Osteoblast (primary cell): ENCODE measurements around the gene KIFC1. TPM values are rescaled to one million over a fixed set of nuclear protein-coding genes. Genes with fewer than 3 reads are reported as not detected.

ENCODE experiments used
- DNase-seq: peaks from one replicate; pipeline ENCODE4 v3.0.0; 2011; ENCODE audit warnings: low spot score, mixed read lengths; ENCODE audit not compliant: insufficient read length; ENCODE audit errors: missing footprints
- H2AFZ ChIP-seq: 2 replicates; pipeline ENCODE4 v1.6.0; 2011; ENCODE audit warnings: mild to moderate bottlenecking, low read length
- H3K27ac ChIP-seq: 2 replicates; pipeline ENCODE4 v1.5.1; 2011; ENCODE audit warnings: mild to moderate bottlenecking, low read depth, low read length, moderate library complexity
- H3K27me3 ChIP-seq: 2 replicates; pipeline ENCODE4 v1.6.0; 2012; ENCODE audit warnings: mild to moderate bottlenecking, control low read depth, inconsistent platforms, low read length, moderate library complexity; ENCODE audit not compliant: insufficient read depth
- H3K36me3 ChIP-seq: 2 replicates; pipeline ENCODE4 v1.5.1; 2011; ENCODE audit warnings: mild to moderate bottlenecking, low read length, control low read depth, moderate library complexity; ENCODE audit not compliant: insufficient read depth
- H3K4me1 ChIP-seq: 2 replicates; pipeline ENCODE4 v1.5.1; 2011; ENCODE audit warnings: mild to moderate bottlenecking, low read length, control low read depth, moderate library complexity; ENCODE audit not compliant: insufficient read depth
- H3K4me2 ChIP-seq: 2 replicates; pipeline ENCODE4 v1.6.0; 2011; ENCODE audit warnings: mild to moderate bottlenecking, low read length; ENCODE audit not compliant: insufficient read depth
- H3K4me3 ChIP-seq: fragments of 200-600 bp; sonication (generic); 3 replicates; pipeline ENCODE4 v1.5.1; 2012; ENCODE audit warnings: mild to moderate bottlenecking, low read length, inconsistent platforms; ENCODE audit not compliant: insufficient read depth
- H3K79me2 ChIP-seq: 2 replicates; pipeline ENCODE4 v1.6.0; 2012; ENCODE audit warnings: mild to moderate bottlenecking, low read length, control low read depth, inconsistent platforms; ENCODE audit not compliant: insufficient read depth
- H3K9me3 ChIP-seq: 2 replicates; pipeline ENCODE4 v1.5.1; 2011; ENCODE audit warnings: low read depth, low read length, control low read depth
- H4K20me1 ChIP-seq: 2 replicates; pipeline ENCODE4 v1.6.0; 2012; ENCODE audit warnings: mild to moderate bottlenecking, low read length, control low read depth; ENCODE audit not compliant: insufficient read depth
- CTCF ChIP-seq: IDR thresholded peaks from 2 replicates; pipeline ENCODE4 v1.5.1; 2011; ENCODE audit warnings: mild to moderate bottlenecking, low read depth, low read length, moderate library complexity; ENCODE audit errors: extremely low read depth
- total RNA-seq: library from RNA; depleted of rRNA; stranded (reverse); fragments of >200 nt; gene quantifications from 2 replicates; pipeline ENCODE4 v1.2.3, GENCODE V29; 2012

The KIFC1 gene
- total RNA-seq, 1 donor = 4.0 TPM

- Histone ChIP-seq H3K36me3 (peaks cover 27% of the 10 kb centered on the region), H3K4me2 (peak overlapping the region; percentile 80), H2AFZ (peak overlapping the region; percentile 89), H3K27me3 (no peaks in the 10 kb centered on the region), H4K20me1 (peaks cover 22% of the 10 kb centered on the region), H3K9me3 (no peaks in the 10 kb centered on the region), H3K79me2 (peaks cover 82% of the 10 kb centered on the region), H3K4me1 (peaks cover 48% of the 10 kb centered on the region), H3K27ac (peak overlapping the region; percentile 99), H3K4me3 (peak overlapping the region; percentile 99)
- TF ChIP-seq CTCF = no peak
- DNase-seq = peak; percentile 55
These were observed 27.2 kb downstream of the KIFC1 start for GRCh38 chr6:33418690-33419291.

- peak; percentile 72 for DNase-seq
- Histone ChIP-seq H2AFZ (peak within 1 kb of the TSS; percentile 44), H3K36me3 (peaks cover 24% of the 10 kb centered on the region), H3K27me3 (no peaks in the 10 kb centered on the region), H3K79me2 (peaks cover 79% of the 10 kb centered on the region), H3K4me3 (peak within 1 kb of the TSS; percentile 99), H3K4me2 (peak within 1 kb of the TSS; percentile 81), H3K4me1 (peaks cover 56% of the 10 kb centered on the region), H4K20me1 (peaks cover 16% of the 10 kb centered on the region), H3K27ac (peak within 1 kb of the TSS; percentile 99), H3K9me3 (no peaks in the 10 kb centered on the region)
- TF ChIP-seq CTCF = no peak
These were observed 28.2 kb downstream of the KIFC1 start, which contains the start of gene SYNGAP1 for GRCh38 chr6:33419580-33420490. TSS of gene SYNGAP1 (plus strand) at chr6:33420065. CDS start at chr6:33420265, 200 bp downstream.

GRCh38 chr6:33420491-33421343 lies 29.1 kb downstream of the KIFC1 start:
- peak; percentile 48 for DNase-seq
- peaks cover 53% of the 10 kb centered on the region for H3K4me1 ChIP-seq
- H3K36me3 ChIP-seq = peaks cover 16% of the 10 kb centered on the region
- H3K4me3 ChIP-seq = peak overlapping the region; percentile 67
- H3K9me3 ChIP-seq = no peaks in the 10 kb centered on the region
- H4K20me1 ChIP-seq = peaks cover 7% of the 10 kb centered on the region
- H3K4me2 ChIP-seq = peak overlapping the region; percentile 81
- TF ChIP-seq CTCF = no peak
- no peak overlapping the region for H3K27ac ChIP-seq
- H2AFZ ChIP-seq = no peak overlapping the region
- peaks cover 70% of the 10 kb centered on the region for H3K79me2 ChIP-seq
- H3K27me3 ChIP-seq = no peaks in the 10 kb centered on the region
